ENCODE data around the gene DGKG. TPM values are rescaled to one million over a fixed set of nuclear protein-coding genes. Genes with fewer than 3 reads are reported as not detected.

DGKG gene
- total and polyA plus RNA-seq, 8 donors: 0.12 to 26.3 (median 2.7) TPM

DNA sequence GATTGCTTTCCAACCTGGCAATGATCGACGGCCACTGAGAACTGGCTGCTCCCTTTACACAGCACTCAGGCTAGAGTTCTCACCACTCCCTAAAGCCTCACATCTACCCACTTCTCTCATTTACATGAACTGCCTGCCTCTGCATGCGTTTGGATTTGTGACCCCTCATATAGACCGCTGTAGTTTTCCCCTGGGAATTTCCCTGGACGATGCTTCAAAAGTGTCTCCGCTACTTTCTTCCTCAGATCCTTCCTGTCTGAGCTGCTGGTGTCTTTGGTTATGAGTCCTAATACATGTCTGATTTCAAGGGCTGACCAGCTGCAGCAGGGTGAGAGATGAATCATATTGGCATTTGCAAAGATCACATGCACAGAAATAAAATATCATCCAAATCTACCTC is 136.4 kb downstream of the DGKG start:
- DNase-seq: no peak
- Histone ChIP-seq H3K4me1 (peaks cover 0 to 8% (median 0%) of the 10 kb centered on the region in 4 donors), H3K36me3 (no peaks in the 10 kb centered on the region), H3K27ac (no peak overlapping the region), H3K9me3 (no peaks in the 10 kb centered on the region), H3K27me3 (no peaks in the 10 kb centered on the region), H3K4me3 (no peak overlapping the region)
- WGBS, 5 donors: 55 to 60% (median 58%) methylated on average over 6 of the region's 6 CpGs
- intact Hi-C loops (cut with DNase I; ENCODE audit: low total_unique reads): no loop called here
- no peak for TF ChIP-seq EP300 (IDR thresholded peaks at IDR 0.05)
- TF ChIP-seq POLR2A (IDR thresholded peaks at IDR 0.05): no peak
- TF ChIP-seq, protein P1, sequence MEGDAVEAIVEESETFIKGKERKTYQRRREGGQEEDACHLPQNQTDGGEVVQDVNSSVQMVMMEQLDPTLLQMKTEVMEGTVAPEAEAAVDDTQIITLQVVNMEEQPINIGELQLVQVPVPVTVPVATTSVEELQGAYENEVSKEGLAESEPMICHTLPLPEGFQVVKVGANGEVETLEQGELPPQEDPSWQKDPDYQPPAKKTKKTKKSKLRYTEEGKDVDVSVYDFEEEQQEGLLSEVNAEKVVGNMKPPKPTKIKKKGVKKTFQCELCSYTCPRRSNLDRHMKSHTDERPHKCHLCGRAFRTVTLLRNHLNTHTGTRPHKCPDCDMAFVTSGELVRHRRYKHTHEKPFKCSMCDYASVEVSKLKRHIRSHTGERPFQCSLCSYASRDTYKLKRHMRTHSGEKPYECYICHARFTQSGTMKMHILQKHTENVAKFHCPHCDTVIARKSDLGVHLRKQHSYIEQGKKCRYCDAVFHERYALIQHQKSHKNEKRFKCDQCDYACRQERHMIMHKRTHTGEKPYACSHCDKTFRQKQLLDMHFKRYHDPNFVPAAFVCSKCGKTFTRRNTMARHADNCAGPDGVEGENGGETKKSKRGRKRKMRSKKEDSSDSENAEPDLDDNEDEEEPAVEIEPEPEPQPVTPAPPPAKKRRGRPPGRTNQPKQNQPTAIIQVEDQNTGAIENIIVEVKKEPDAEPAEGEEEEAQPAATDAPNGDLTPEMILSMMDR (IDR thresholded peaks at IDR 0.05): no peak
- no peak for TF ChIP-seq POLR2AphosphoS5 (IDR thresholded peaks at IDR 0.05)

DNA sequence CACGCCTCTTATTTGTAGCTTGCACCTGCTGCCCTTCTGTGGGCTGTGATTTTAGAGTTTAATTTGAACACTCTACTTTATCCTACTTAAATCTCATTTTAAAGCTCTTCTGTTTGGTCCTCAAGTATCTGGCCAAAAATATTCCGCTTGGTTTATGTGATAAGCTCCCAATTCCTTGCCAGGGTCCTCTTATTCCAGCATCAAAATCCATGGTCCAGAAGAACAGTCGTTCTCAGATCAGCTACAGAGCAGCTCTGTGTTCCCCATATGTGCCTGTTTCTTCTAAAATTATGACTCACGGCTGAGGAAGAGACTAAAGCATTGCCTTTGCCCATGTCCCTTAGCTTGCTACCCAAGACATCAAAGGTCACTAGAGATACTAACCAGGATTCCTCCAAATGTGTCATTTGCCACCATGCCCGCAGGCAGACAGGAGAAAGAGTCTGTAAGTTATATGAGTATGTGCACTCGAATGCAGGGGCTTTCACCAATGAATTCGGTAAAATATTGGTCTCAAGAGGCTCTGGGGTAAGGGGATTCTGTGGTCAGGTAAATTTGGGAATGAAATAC is 137.9 kb downstream of the DGKG start:
- peaks cover 0 to 11% (median 0%) of the 10 kb centered on the region in 4 donors for H3K4me1 ChIP-seq
- 63 to 81% (median 74%) methylated on average over 7 of the region's 7 CpGs for WGBS, 5 donors
- no peak for TF ChIP-seq EP300 (IDR thresholded peaks at IDR 0.05)
- TF ChIP-seq POLR2A (IDR thresholded peaks at IDR 0.05): no peak
- TF ChIP-seq, protein P1 (IDR thresholded peaks at IDR 0.05): no peak
- no peak for TF ChIP-seq POLR2AphosphoS5 (IDR thresholded peaks at IDR 0.05)
- no peak overlapping the region for H3K4me3 ChIP-seq
- H3K27ac ChIP-seq: no peak overlapping the region
- H3K36me3 ChIP-seq: no peaks in the 10 kb centered on the region
- H3K9me3 ChIP-seq: no peaks in the 10 kb centered on the region
- no peak for DNase-seq
- H3K27me3 ChIP-seq: no peaks in the 10 kb centered on the region
- intact Hi-C loops (cut with DNase I; ENCODE audit: low total_unique reads): no loop called here

DNA sequence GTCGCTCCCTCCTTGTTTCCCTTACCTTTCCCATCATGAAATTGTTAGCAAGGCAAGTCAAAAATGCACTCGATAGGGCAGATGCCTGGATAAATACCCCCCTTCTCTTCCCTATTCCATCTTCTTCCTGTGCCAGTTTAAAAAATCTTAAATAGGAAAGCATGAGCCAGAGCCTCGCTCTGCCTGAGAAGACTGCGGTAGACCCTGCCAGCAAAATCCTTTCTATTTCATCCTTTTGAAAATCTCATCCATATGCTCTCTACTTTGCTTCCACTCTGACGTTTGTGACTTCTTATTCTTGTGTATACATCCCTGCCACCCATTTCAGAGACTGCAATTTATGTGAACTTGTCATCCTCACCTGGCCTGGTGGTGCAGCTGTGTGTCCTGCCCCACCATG is 138.6 kb downstream of the DGKG start:
- Histone ChIP-seq H3K36me3 (no peaks in the 10 kb centered on the region), H3K27ac (no peak overlapping the region), H3K4me3 (no peak overlapping the region), H3K27me3 (no peaks in the 10 kb centered on the region), H3K4me1 (peaks cover 0 to 11% (median 0%) of the 10 kb centered on the region in 4 donors), H3K9me3 (no peaks in the 10 kb centered on the region)
- WGBS, 5 donors: 76 to 82% (median 80%) methylated on average over 5 of the region's 5 CpGs
- intact Hi-C loops (cut with DNase I; ENCODE audit: low total_unique reads): no loop called here
- DNase-seq: no peak
- TF ChIP-seq POLR2A (IDR thresholded peaks at IDR 0.05) (no peak), POLR2AphosphoS5 (IDR thresholded peaks at IDR 0.05) (no peak), EP300 (IDR thresholded peaks at IDR 0.05) (no peak)
- TF ChIP-seq, protein P1 (IDR thresholded peaks at IDR 0.05): no peak

DNA sequence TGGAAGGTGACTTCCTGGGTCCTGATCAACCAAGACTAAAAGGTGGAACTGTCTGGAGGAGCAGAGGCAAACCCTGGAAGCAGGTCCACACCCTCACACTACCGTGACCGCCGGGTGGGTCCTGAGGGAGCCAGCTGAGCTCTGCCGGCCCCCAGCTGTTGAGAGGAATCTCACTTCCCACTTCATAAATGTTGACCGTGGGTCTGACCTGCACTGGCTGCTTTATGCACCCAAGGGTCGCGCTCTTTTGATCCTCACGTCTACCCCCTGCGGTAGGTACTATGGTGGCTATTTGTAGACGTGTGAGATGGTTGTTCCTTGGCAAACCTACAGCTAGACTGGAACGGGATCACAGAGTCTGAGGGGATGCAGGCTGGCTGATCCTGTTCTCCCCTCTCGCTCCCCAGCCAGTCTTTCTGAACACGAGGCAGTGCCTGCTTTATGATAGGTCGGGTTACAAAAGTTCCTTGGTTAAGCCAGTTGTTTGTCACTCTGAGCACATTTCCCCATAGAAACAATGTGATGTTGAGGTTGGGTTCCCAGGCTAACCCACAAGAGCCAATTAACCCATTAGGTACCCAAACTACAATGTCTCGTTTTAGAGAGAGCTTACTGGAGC is 140.2 kb downstream of the DGKG start:
- 77 to 85% (median 83%) methylated on average over 13 to 15 of the region's 15 CpGs for WGBS, 5 donors
- no peaks in the 10 kb centered on the region for H3K36me3 ChIP-seq
- peak overlapping the region in 1 of 5 donors; percentile 17 for H3K27ac ChIP-seq
- intact Hi-C loops (cut with DNase I; ENCODE audit: low total_unique reads): no loop called here
- no peak for TF ChIP-seq POLR2AphosphoS5 (IDR thresholded peaks at IDR 0.05)
- TF ChIP-seq EP300 (IDR thresholded peaks at IDR 0.05): no peak
- TF ChIP-seq, protein P1 (IDR thresholded peaks at IDR 0.05): no peak
- TF ChIP-seq POLR2A (IDR thresholded peaks at IDR 0.05): no peak
- no peaks in the 10 kb centered on the region for H3K27me3 ChIP-seq
- peaks cover 0 to 11% (median 2%) of the 10 kb centered on the region in 4 donors for H3K4me1 ChIP-seq
- H3K4me3 ChIP-seq: no peak overlapping the region
- H3K9me3 ChIP-seq: no peaks in the 10 kb centered on the region
- DNase-seq: no peak
